HG03469 (cell line): ENCODE measurements around the gene ELK4.

Experiments
- ATAC-seq: cut with Tn5 transposase; IDR thresholded peaks from one replicate; pipeline ENCODE4 v1.9.1; 2021; ENCODE audit warnings: mild to moderate bottlenecking, moderate library complexity, moderate number of reproducible peaks; ENCODE audit not compliant: unreplicated experiment

Gene ELK4

GRCh38 chr1:205631010-205631767 is 622 bp downstream of the ELK4 start:
- peak; percentile 44 for ATAC-seq

DNA sequence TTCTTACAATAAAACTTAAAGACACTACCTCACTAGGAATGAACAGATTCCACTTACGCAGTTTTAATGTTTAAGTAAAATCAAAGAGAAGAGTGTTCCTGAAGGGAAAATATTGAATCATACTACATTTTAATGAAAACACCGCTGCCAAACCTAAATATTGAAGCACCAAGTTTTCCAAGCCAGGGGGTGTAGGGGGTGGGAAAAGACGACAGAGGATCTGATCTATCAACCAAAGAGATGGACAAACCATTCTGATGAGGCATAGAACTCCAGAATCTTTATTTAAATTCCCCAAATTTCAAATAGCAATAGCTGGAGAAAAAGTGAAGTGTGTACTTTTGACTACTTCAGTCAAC is 1.2 kb downstream of the ELK4 start:
- ATAC-seq, result no peak

GRCh38 chr1:205630241-205630640 is 1.6 kb downstream of the ELK4 start:
- no peak for ATAC-seq

GRCh38 chr1:205629751-205630150 is 2.1 kb downstream of the ELK4 start:
- no peak for ATAC-seq

DNA sequence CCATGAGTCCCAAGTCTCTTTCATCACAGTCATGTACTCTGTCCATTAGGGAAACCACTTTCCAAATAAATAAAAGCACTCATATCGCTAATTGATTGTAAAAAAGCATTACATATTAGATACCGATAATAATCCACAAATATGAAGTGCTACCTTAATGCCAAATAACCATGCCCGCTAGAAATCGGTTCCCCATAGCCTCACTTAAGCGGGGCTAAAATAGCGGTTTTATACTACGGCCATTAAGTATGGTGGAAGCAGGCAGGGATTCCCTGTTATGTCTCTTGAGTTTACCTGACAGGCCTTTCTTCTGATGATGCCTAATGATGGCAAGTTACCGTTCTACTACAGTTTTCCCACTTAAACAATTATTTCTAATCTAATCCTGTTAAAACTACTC is 3.9 kb downstream of the ELK4 start:
- no peak for ATAC-seq

DNA sequence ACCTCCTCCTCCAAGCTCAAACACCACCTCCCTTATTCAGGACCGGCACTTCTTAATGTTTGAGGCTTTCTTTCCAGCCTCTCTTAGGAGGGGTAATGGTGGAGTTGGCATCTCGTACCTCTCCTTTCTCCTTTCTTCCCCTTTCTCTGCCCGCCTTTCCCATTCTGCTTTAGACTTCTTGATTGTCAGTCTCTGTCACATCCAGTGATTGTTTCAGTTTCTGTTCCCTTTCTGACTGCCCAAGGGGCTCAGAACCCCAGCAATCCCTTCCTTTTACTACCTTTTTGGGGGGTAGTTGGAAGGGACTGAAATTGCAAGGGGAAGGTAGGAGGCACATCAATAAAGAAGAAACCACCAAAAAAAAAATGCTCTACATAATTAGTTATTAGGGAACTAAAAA is 5.6 kb downstream of the ELK4 start:
- no peak for ATAC-seq

GRCh38 chr1:205623646-205624045 is 8.2 kb downstream of the ELK4 start:
- no peak for ATAC-seq

DNA sequence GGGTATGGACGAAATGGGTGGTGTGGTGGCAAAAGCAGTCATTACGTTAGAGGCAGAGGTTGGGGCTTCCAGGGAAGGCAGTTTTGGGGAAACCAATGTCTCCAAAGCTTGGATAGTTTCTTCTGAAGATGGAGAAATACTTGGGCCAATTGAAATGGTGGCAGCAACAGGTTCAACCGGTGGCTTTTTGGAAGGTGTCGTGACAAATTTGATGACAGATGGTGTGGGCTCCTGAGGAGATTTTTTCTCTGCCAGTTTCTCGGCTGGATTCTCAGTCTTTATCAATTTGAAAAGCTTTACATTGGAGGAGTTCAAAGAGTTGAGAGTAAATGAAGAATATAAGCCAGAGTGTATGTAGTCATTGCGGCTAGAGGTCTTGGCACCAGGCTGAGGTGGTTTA is 11.5 kb downstream of the ELK4 start:
- ATAC-seq, result no peak

DNA sequence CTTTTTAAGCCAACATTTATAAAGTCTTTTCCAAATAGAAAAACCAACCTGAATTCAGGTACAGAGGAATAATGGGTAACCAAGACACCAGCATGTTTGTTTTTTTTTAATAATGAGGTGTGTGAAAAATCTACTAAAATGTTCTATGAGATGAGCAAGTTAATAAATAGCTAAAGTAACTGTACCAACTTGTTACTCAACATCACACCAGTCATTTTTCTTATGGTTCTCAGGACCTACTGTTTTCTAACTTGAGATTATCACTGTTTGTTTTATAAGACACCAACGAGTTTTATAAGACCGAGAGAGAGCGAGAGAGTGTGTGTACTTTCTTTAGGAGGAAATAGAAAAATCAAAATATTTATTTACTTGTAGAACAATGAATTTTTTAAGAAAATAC is 12.4 kb downstream of the ELK4 start:
- no peak for ATAC-seq

GRCh38 chr1:205616563-205617293 is 15.1 kb downstream of the ELK4 start:
- no peak for ATAC-seq

GRCh38 chr1:205615789-205616188 is 16.0 kb downstream of the ELK4 start:
- ATAC-seq, result no peak

DNA sequence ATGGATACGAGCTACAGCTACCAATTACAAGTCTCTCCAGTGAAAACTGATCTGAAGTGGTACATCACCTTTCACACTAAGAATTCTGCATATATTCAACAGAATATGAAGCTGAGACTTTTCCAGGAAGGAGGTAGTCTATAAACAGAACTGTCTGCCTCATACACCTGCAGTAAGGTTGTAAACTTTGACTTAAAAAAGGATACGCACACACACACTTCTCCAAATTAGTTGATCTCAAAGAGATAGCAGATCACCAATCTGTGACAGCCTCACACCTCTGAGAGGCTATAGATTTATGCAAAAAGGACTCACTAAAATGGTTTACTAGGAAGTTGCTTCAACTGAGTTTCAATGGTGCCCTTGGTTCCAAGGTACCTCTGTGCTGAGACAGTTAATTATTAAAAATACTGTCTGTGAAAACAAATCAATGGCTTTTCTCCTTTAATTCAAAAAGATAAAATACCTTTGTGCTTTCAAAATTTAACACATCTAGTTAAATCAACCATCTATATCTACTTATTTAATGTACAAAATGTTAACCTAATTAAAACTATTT is 17.9 kb downstream of the ELK4 start:
- no peak for ATAC-seq

GRCh38 chr1:205612556-205612955 is 19.3 kb downstream of the ELK4 start:
- no peak for ATAC-seq

GRCh38 chr1:205612104-205612503 is 19.7 kb downstream of the ELK4 start:
- ATAC-seq, result no peak

DNA sequence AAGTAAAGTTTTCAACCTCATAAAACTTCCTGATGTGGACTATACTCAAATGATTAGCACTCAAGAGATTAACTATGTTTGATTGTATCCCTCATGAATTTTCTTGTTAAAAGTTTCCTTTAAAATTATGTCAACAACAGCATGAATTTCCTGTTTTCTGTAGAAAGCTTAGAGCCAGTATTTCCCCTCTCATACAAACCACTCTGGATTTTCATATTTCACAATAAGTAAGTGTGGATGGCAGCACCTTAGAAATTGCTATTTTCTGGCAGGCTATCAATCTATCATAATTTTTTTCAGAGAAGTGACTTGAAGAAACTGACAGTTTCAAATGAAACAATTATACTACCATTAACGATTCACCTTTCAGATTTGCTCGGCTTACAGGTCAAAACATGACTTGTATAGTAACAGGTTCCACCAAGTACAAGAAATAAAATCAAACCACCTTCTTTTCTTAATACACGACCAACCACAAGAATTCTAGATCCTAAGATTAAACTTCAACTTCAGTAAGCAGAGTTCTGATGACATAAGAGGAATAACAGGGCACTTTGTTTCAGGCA is 20.8 kb downstream of the ELK4 start:
- no peak for ATAC-seq

GRCh38 chr1:205610036-205610435 is 21.8 kb downstream of the ELK4 start:
- ATAC-seq, result no peak

DNA sequence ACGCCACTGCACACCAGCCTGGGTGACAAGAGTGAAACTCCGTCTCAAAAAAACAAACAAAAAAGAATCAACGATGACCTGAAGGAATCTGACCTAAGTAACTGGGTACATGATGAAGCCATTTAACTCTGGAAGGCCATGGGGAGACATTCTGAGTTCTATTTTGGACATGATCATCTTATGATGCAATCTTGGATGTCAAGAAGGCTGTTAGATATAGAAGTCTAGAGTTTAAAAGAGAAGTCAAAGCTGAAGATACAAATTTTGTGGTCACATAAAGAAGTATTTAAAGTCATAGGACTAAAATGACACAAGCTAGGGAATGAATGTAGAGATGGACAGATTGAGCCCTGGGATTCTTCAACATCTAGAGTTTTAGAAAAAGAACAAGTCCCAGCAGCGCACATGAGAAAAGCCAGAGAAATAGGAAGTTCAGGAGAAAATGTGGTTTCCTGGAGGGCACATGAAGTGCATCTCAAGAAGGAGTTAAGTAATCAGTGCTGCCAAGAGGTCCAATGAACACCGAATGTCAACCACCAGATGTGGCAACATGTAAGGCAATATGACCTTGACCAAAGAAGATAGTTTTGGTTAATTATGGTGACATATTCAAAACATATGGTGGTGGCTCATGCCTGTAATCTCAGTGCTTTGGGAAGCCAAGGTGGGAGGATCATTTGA is 26.8 kb downstream of the ELK4 start:
- ATAC-seq, result no peak

DNA sequence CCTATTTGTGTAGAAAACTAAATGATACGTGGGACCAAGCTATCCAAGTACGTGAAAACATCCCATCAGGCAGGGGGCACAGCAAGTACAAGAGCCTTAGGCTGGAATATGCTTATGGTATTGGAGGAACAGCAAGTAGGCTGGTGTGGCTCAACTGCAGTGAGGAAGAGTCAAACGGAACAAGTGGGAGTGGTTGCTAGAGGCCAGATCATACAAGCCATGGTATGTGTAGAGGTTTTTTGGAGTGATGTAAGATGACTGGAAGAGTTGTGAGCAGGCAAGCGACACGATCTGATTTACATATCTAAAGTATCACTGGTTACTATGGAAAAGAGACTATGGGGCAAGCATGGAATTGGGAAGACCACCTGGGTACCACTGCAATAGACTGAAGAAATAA is 27.8 kb downstream of the ELK4 start:
- ATAC-seq, result no peak

- no peak for ATAC-seq
These were observed 30.6 kb downstream of the ELK4 start for GRCh38 chr1:205601205-205601604.

- ATAC-seq, result no peak
These were observed 31.7 kb downstream of the ELK4 start for GRCh38 chr1:205600085-205600484.

- no peak for ATAC-seq
These were observed 32.2 kb downstream of the ELK4 start for GRCh38 chr1:205599669-205600042.
